ENCODE results near the gene ENO3.
A peak's percentile ranks its signal among the peaks of the same experiment; 100 is the strongest.

- no peak for TF ChIP-seq RAD21 (IDR thresholded peaks at IDR 0.05; ENCODE audit: low read length)
- TF ChIP-seq, protein P1, sequence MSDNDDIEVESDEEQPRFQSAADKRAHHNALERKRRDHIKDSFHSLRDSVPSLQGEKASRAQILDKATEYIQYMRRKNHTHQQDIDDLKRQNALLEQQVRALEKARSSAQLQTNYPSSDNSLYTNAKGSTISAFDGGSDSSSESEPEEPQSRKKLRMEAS (IDR thresholded peaks at IDR 0.05; ENCODE audit: low read depth): peak; percentile 85; the same call in 1 of the 2 replicates
- TF ChIP-seq CTCF (IDR thresholded peaks at IDR 0.05): no peak
- TF ChIP-seq RFX5 (IDR thresholded peaks at IDR 0.05; ENCODE audit: low read length): no peak; the same call in 1 of the 2 replicates
- no peak for TF ChIP-seq GABPA (IDR thresholded peaks at IDR 0.05; ENCODE audit: low read depth)
Observed at GRCh38 chr17:4949321-4950074, 1.4 kb upstream of the ENO3 start.
